Measurements from ENCODE around the gene RANBP3.

- TF ChIP-seq CTCF (IDR thresholded peaks at IDR 0.05; ENCODE audit: borderline replicate concordance, extremely low read depth, low read length, poor library complexity, severe bottlenecking) = no peak
- no peak for TF ChIP-seq EZH2 (IDR thresholded peaks at IDR 0.05; ENCODE audit: borderline replicate concordance, low read depth, low read length, severe bottlenecking)
These were observed 32.2 kb upstream of the RANBP3 start for GRCh38 chr19:6010107-6010506.
